Mesenchymal stem cell (in vitro differentiated cells and primary cell): ENCODE measurements around the gene TRIML2.

Experiments used
- DNase-seq: peaks from one replicate; pipeline ENCODE4 v3.0.0-alpha.2; 2013
- H2AFZ ChIP-seq: one replicate; pipeline ENCODE4 v1.6.1; 2013; ENCODE audit warnings: low read depth, mild to moderate bottlenecking, control low read depth, inconsistent platforms, low read length, moderate library complexity
- H2AK5ac ChIP-seq: 2 replicates; pipeline ENCODE4 v1.6.1; 2013; ENCODE audit warnings: low read length, moderate library complexity, mild to moderate bottlenecking, inconsistent platforms; ENCODE audit not compliant: severe bottlenecking
- H2BK120ac ChIP-seq: one replicate; pipeline ENCODE4 v1.6.1; 2013; ENCODE audit warnings: low read depth, mild to moderate bottlenecking, inconsistent platforms, low read length, moderate library complexity
- H2BK12ac ChIP-seq, 2 experiments: one replicate each; pipeline ENCODE4 v1.6.1; 2013; ENCODE audit warnings: inconsistent platforms in 2 of 2, low read length in 2 of 2, mild to moderate bottlenecking in 2 of 2, moderate library complexity in 2 of 2, control low read depth in 1 of 2
- H2BK15ac ChIP-seq: one replicate; pipeline ENCODE4 v1.6.1; 2013; ENCODE audit warnings: mild to moderate bottlenecking, low read depth, inconsistent platforms; ENCODE audit not compliant: poor library complexity, severe bottlenecking
- H2BK5ac ChIP-seq: 2 replicates; pipeline ENCODE4 v1.6.1; 2013; ENCODE audit warnings: low read depth, mild to moderate bottlenecking, low read length, control low read depth, inconsistent platforms; ENCODE audit not compliant: poor library complexity, severe bottlenecking
- H3K14ac ChIP-seq, 2 experiments: one replicate each; pipeline ENCODE4 v1.6.1; 2013; ENCODE audit warnings: inconsistent platforms in 2 of 2, low read length in 2 of 2, control low read depth in 1 of 2, mild to moderate bottlenecking in 1 of 2, moderate library complexity in 1 of 2
- H3K18ac ChIP-seq, 2 experiments: one replicate each; pipeline ENCODE4 v1.6.1; 2013; ENCODE audit warnings: inconsistent platforms in 2 of 2, low read length in 2 of 2, control low read depth in 1 of 2, low read depth in 1 of 2, mild to moderate bottlenecking in 1 of 2
- H3K23ac ChIP-seq, 2 experiments: one replicate each; pipeline ENCODE4 v1.6.1; 2013; ENCODE audit warnings: inconsistent platforms in 2 of 2, low read length in 2 of 2, mild to moderate bottlenecking in 2 of 2, moderate library complexity in 2 of 2, control low read depth in 1 of 2
- H3K27ac ChIP-seq: 2 replicates; pipeline ENCODE4 v1.5.1; 2013; ENCODE audit warnings: mild to moderate bottlenecking, moderate library complexity, low read length, control low read depth, inconsistent platforms; ENCODE audit not compliant: poor library complexity, severe bottlenecking
- H3K27me3 ChIP-seq, 2 experiments: 2 replicates each; pipeline versions ENCODE4 v1.6.1 to v1.7.0; 2013; ENCODE audit warnings: low read length in 2 of 2, mild to moderate bottlenecking in 2 of 2, moderate library complexity in 2 of 2, control low read depth in 1 of 2, inconsistent platforms in 1 of 2; ENCODE audit not compliant: control insufficient read depth in 1 of 2, insufficient read depth in 1 of 2
- H3K36me3 ChIP-seq, 2 experiments: 2 replicates each; pipeline versions ENCODE4 v1.6.1 to v1.7.0; 2013; ENCODE audit warnings: low read length in 2 of 2, control low read depth in 1 of 2, inconsistent platforms in 1 of 2, low read depth in 1 of 2, mild to moderate bottlenecking in 1 of 2; ENCODE audit not compliant: insufficient read depth in 2 of 2, control insufficient read depth in 1 of 2
- H3K4ac ChIP-seq, 2 experiments: one replicate each; pipeline ENCODE4 v1.6.1; 2013; ENCODE audit warnings: inconsistent platforms in 2 of 2, low read length in 2 of 2, mild to moderate bottlenecking in 2 of 2, moderate library complexity in 2 of 2, control low read depth in 1 of 2, low read depth in 1 of 2
- H3K4me1 ChIP-seq: 2 replicates; pipeline ENCODE4 v1.6.1; 2013; ENCODE audit warnings: low read depth, low read length, control low read depth; ENCODE audit not compliant: control insufficient read depth, insufficient read depth
- H3K4me2 ChIP-seq: 2 replicates; pipeline ENCODE4 v1.6.1; 2013; ENCODE audit warnings: low read length, mild to moderate bottlenecking, inconsistent platforms; ENCODE audit not compliant: poor library complexity, severe bottlenecking
- H3K4me3 ChIP-seq, 2 experiments: 2 replicates each; pipeline versions ENCODE4 v1.5.1 to v1.7.0; 2013; ENCODE audit warnings: low read length in 2 of 2, mild to moderate bottlenecking in 2 of 2, control low read depth in 1 of 2, low read depth in 1 of 2; ENCODE audit not compliant: insufficient read depth in 1 of 2
- H3K79me1 ChIP-seq: replicated peaks from 2 replicates; pipeline ENCODE4 v1.6.1; 2013; ENCODE audit warnings: mild to moderate bottlenecking, control low read depth, low read length, inconsistent platforms; ENCODE audit not compliant: poor library complexity, severe bottlenecking
- H3K9ac ChIP-seq: 2 replicates; pipeline ENCODE4 v1.7.0; 2013; ENCODE audit warnings: mild to moderate bottlenecking, low read length, moderate library complexity
- H3K9me3 ChIP-seq: 2 replicates; pipeline ENCODE4 v1.7.0; 2013; ENCODE audit warnings: mild to moderate bottlenecking, low read length; ENCODE audit not compliant: control insufficient read depth
- H4K8ac ChIP-seq: one replicate; pipeline ENCODE4 v1.6.1; 2013; ENCODE audit warnings: inconsistent platforms, mild to moderate bottlenecking, low read length, moderate library complexity
- H4K91ac ChIP-seq: one replicate; pipeline ENCODE4 v1.6.1; 2013; ENCODE audit warnings: mild to moderate bottlenecking, low read length, inconsistent platforms
- WGBS: methylation state at CpG from one replicate; pipeline ENCODE4 v1.1.7; 2013; ENCODE audit warnings: mixed read lengths; 5-methylcytosine and 5-hydroxymethylcytosine counted together

Gene TRIML2

GRCh38 chr4:188147176-188147575, 37.8 kb upstream of the TRIML2 start:
- no peaks in the 10 kb centered on the region for H3K36me3 ChIP-seq
- no peak overlapping the region for H3K9ac ChIP-seq
- H3K4me3 ChIP-seq = no peak overlapping the region
- H2BK12ac ChIP-seq = no peak overlapping the region
- WGBS = 98% methylated on average over 11 of the region's 11 CpGs
- H3K27me3 ChIP-seq = no peaks in the 10 kb centered on the region
- H3K4me1 ChIP-seq = no peaks in the 10 kb centered on the region
- H2AFZ ChIP-seq = no peak overlapping the region
- H4K91ac ChIP-seq = no peak overlapping the region
- H3K79me1 ChIP-seq = no peaks in the 10 kb centered on the region
- no peak overlapping the region for H3K18ac ChIP-seq
- H3K9me3 ChIP-seq = no peaks in the 10 kb centered on the region
- H3K14ac ChIP-seq = no peak overlapping the region
- no peak overlapping the region for H3K23ac ChIP-seq
- no peak overlapping the region for H2BK15ac ChIP-seq
- DNase-seq = no peak
- H2BK120ac ChIP-seq = no peak overlapping the region
- no peak overlapping the region for H2AK5ac ChIP-seq
- H3K27ac ChIP-seq = no peak overlapping the region
- no peak overlapping the region for H2BK5ac ChIP-seq
- no peak overlapping the region for H4K8ac ChIP-seq
- no peak overlapping the region for H3K4me2 ChIP-seq
- no peak overlapping the region for H3K4ac ChIP-seq

- Histone ChIP-seq H3K4me1 (no peaks in the 10 kb centered on the region), H3K9me3 (no peaks in the 10 kb centered on the region), H2BK5ac (no peak overlapping the region), H2AFZ (no peak overlapping the region), H3K4ac (no peak overlapping the region), H3K27me3 (no peaks in the 10 kb centered on the region), H2BK12ac (no peak overlapping the region), H3K23ac (no peak overlapping the region), H2BK120ac (no peak overlapping the region), H3K36me3 (no peaks in the 10 kb centered on the region), H3K4me2 (no peak overlapping the region), H2BK15ac (no peak overlapping the region), H2AK5ac (no peak overlapping the region), H4K91ac (no peak overlapping the region), H3K18ac (no peak overlapping the region), H3K4me3 (no peak overlapping the region), H3K79me1 (no peaks in the 10 kb centered on the region), H3K27ac (no peak overlapping the region), H3K14ac (no peak overlapping the region), H3K9ac (no peak overlapping the region), H4K8ac (no peak overlapping the region)
- no peak for DNase-seq
- 93% methylated on average over 11 of the region's 11 CpGs for WGBS
Observed at GRCh38 chr4:188146618-188147017, 37.2 kb upstream of the TRIML2 start.

- no peak overlapping the region for H2BK5ac ChIP-seq
- H3K18ac ChIP-seq = no peak overlapping the region
- H3K23ac ChIP-seq = no peak overlapping the region
- H3K9me3 ChIP-seq = no peaks in the 10 kb centered on the region
- H3K79me1 ChIP-seq = no peaks in the 10 kb centered on the region
- H2BK120ac ChIP-seq = no peak overlapping the region
- H3K9ac ChIP-seq = no peak overlapping the region
- 73% methylated on average over 9 of the region's 10 CpGs for WGBS
- no peak overlapping the region for H4K8ac ChIP-seq
- H3K36me3 ChIP-seq = no peaks in the 10 kb centered on the region
- H3K27ac ChIP-seq = no peak overlapping the region
- no peak overlapping the region for H2BK15ac ChIP-seq
- no peak overlapping the region for H4K91ac ChIP-seq
- H2AFZ ChIP-seq = no peak overlapping the region
- no peak overlapping the region for H3K4me3 ChIP-seq
- H3K27me3 ChIP-seq = no peaks in the 10 kb centered on the region
- H2AK5ac ChIP-seq = no peak overlapping the region
- no peak overlapping the region for H3K14ac ChIP-seq
- no peak overlapping the region for H3K4me2 ChIP-seq
- H3K4me1 ChIP-seq = no peaks in the 10 kb centered on the region
- no peak for DNase-seq
- no peak overlapping the region for H3K4ac ChIP-seq
- H2BK12ac ChIP-seq = no peak overlapping the region
Observed at GRCh38 chr4:188145601-188146000, 36.2 kb upstream of the TRIML2 start.

- Histone ChIP-seq H4K8ac (no peak overlapping the region), H3K14ac (no peak overlapping the region), H3K27me3 (no peaks in the 10 kb centered on the region), H3K23ac (no peak overlapping the region), H3K9ac (no peak overlapping the region), H3K18ac (no peak overlapping the region), H3K36me3 (no peaks in the 10 kb centered on the region), H3K79me1 (no peaks in the 10 kb centered on the region), H3K4me1 (no peaks in the 10 kb centered on the region), H2AFZ (no peak overlapping the region), H4K91ac (no peak overlapping the region), H2AK5ac (no peak overlapping the region), H3K4me2 (no peak overlapping the region), H2BK5ac (no peak overlapping the region), H2BK15ac (no peak overlapping the region), H3K9me3 (no peaks in the 10 kb centered on the region), H3K4me3 (no peak overlapping the region), H3K27ac (no peak overlapping the region), H2BK120ac (no peak overlapping the region), H2BK12ac (no peak overlapping the region), H3K4ac (no peak overlapping the region)
- 82% methylated on average over 11 of the region's 11 CpGs for WGBS
- DNase-seq = no peak
Observed at GRCh38 chr4:188143731-188144130, 34.3 kb upstream of the TRIML2 start.
